ENCODE data around the gene THSD8. TPM values are rescaled to one million over a fixed set of nuclear protein-coding genes. Genes with fewer than 3 reads are reported as not detected.

The THSD8 gene
- total and polyA plus RNA-seq, 3 donors from 2014 or later, result 3.0 to 27.9 (median 14.0) TPM

GRCh38 chr19:12759686-12760085, 42.2 kb upstream of the THSD8 start:
- no peak overlapping the region for H3K4me3 ChIP-seq
- no peaks in the 10 kb centered on the region for H3K27me3 ChIP-seq
- 94 to 95% methylated on average over 6 of the region's 6 CpGs for WGBS, 2 donors
- intact Hi-C loops (cut with DNase I; ENCODE audit: low total_unique reads), result no loop called here
- peaks cover 2% of the 10 kb centered on the region for H3K4me1 ChIP-seq
- no peaks in the 10 kb centered on the region for H3K36me3 ChIP-seq (ENCODE audit: low read depth, missing control alignments)
- H3K27ac ChIP-seq, result no peak overlapping the region
- no peaks in the 10 kb centered on the region for H3K9me3 ChIP-seq
- no peak for DNase-seq
- TF ChIP-seq CTCF (IDR thresholded peaks at IDR 0.05) (no peak), POLR2A (IDR thresholded peaks at IDR 0.05) (no peak)

GRCh38 chr19:12763100-12763499, 38.8 kb upstream of the THSD8 start:
- no peak for DNase-seq
- H3K36me3 ChIP-seq (ENCODE audit: low read depth, missing control alignments), result no peaks in the 10 kb centered on the region
- intact Hi-C loops (cut with DNase I; ENCODE audit: low total_unique reads), result no loop called here
- H3K4me1 ChIP-seq, result no peaks in the 10 kb centered on the region
- no peaks in the 10 kb centered on the region for H3K27me3 ChIP-seq
- H3K4me3 ChIP-seq, result no peak overlapping the region
- TF ChIP-seq POLR2A (IDR thresholded peaks at IDR 0.05), result no peak
- no peak for TF ChIP-seq CTCF (IDR thresholded peaks at IDR 0.05)
- WGBS, 2 donors, result 93 to 98% methylated on average over 9 to 11 of the region's 11 CpGs
- no peak overlapping the region for H3K27ac ChIP-seq
- no peaks in the 10 kb centered on the region for H3K9me3 ChIP-seq

- TF ChIP-seq POLR2A (IDR thresholded peaks at IDR 0.05) (no peak), CTCF (IDR thresholded peaks at IDR 0.05) (no peak)
- Histone ChIP-seq H3K27ac (no peak overlapping the region), H3K4me1 (no peaks in the 10 kb centered on the region), H3K9me3 (no peaks in the 10 kb centered on the region), H3K4me3 (no peak overlapping the region), H3K27me3 (no peaks in the 10 kb centered on the region), H3K36me3 (ENCODE audit: low read depth, missing control alignments) (no peaks in the 10 kb centered on the region)
- WGBS, 2 donors, result 78 to 91% methylated on average over 11 to 16 of the region's 16 CpGs
- intact Hi-C loops (cut with DNase I; ENCODE audit: low total_unique reads), result no loop called here
- DNase-seq, result no peak
These were observed 37.2 kb upstream of the THSD8 start for GRCh38 chr19:12764698-12765097.

- Histone ChIP-seq H3K36me3 (ENCODE audit: low read depth, missing control alignments) (no peaks in the 10 kb centered on the region), H3K27ac (peak overlapping the region in 1 of 2 donors; percentile 15), H3K27me3 (no peaks in the 10 kb centered on the region), H3K4me1 (no peaks in the 10 kb centered on the region), H3K9me3 (no peaks in the 10 kb centered on the region), H3K4me3 (peak overlapping the region in 1 of 2 donors; percentile 34)
- intact Hi-C loops (cut with DNase I; ENCODE audit: low total_unique reads), result no loop called here
- WGBS, 2 donors, result 27 to 29% methylated on average over 7 to 30 of the region's 30 CpGs
- DNase-seq, result peak; percentile 84
- no peak for TF ChIP-seq POLR2A (IDR thresholded peaks at IDR 0.05)
- TF ChIP-seq CTCF (IDR thresholded peaks at IDR 0.05), result peak; percentile 63 to 79 (median 67)
These were observed 35.8 kb upstream of the THSD8 start for GRCh38 chr19:12766051-12766521.

GRCh38 chr19:12767150-12767549, 34.7 kb upstream of the THSD8 start:
- H3K36me3 ChIP-seq (ENCODE audit: low read depth, missing control alignments), result no peaks in the 10 kb centered on the region
- intact Hi-C loops (cut with DNase I; ENCODE audit: low total_unique reads), result no loop called here
- no peak for TF ChIP-seq CTCF (IDR thresholded peaks at IDR 0.05)
- no peak for TF ChIP-seq POLR2A (IDR thresholded peaks at IDR 0.05)
- WGBS, 2 donors, result 83 to 84% methylated on average over 11 of the region's 11 CpGs
- no peaks in the 10 kb centered on the region for H3K9me3 ChIP-seq
- H3K27me3 ChIP-seq, result no peaks in the 10 kb centered on the region
- H3K4me1 ChIP-seq, result no peaks in the 10 kb centered on the region
- no peak for DNase-seq
- no peak overlapping the region for H3K27ac ChIP-seq
- H3K4me3 ChIP-seq, result no peak overlapping the region

All from testis (tissue), 3 donors.